Suprapubic skin (tissue), 3 donors: ENCODE data around the gene RABGGTA.

ENCODE experiments used
- EP300 ChIP-seq: sonication (generic); formaldehyde crosslinking; IDR thresholded peaks from one replicate; pipeline ENCODE4 v1.6.1; 2017; ENCODE audit warnings: antibody characterized with exemption
- TF ChIP-seq, protein P1 (sequence below), 2 donors: fragments of 200-600 bp in 1 of 2; fragments of 450-650 bp in 1 of 2; sonication (generic) in 1 of 2; IDR thresholded peaks; one replicate each; pipeline ENCODE4 v1.5.1; 2016 to 2019; ENCODE audit warnings: antibody characterized with exemption in 2 of 2, mild to moderate bottlenecking in 1 of 2, moderate library complexity in 1 of 2

DNA sequence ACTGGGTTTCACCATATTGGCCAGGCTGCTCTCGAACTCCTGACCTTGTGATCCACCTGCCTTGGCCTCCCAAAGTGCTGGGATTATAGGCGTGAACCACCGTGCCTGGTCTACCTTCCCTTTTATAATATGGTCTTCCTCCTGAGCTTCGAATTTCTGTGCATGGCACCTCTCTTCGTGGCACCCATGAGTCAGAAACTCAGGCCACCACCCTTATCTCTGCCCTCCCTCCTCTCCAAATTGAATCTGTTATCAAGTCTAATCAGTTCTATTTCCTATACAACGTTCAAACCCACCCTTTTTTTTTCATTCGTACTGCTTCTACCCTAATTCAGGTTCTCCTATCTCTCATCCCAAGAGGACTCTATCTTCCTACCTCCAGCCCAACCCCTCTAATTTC lies 24.0 kb downstream of the RABGGTA start:
- TF ChIP-seq, protein P1, sequence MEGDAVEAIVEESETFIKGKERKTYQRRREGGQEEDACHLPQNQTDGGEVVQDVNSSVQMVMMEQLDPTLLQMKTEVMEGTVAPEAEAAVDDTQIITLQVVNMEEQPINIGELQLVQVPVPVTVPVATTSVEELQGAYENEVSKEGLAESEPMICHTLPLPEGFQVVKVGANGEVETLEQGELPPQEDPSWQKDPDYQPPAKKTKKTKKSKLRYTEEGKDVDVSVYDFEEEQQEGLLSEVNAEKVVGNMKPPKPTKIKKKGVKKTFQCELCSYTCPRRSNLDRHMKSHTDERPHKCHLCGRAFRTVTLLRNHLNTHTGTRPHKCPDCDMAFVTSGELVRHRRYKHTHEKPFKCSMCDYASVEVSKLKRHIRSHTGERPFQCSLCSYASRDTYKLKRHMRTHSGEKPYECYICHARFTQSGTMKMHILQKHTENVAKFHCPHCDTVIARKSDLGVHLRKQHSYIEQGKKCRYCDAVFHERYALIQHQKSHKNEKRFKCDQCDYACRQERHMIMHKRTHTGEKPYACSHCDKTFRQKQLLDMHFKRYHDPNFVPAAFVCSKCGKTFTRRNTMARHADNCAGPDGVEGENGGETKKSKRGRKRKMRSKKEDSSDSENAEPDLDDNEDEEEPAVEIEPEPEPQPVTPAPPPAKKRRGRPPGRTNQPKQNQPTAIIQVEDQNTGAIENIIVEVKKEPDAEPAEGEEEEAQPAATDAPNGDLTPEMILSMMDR (IDR thresholded peaks at IDR 0.05) = no peak
- no peak for TF ChIP-seq EP300
